ENCODE data around the gene ATP2A3. TPM values are rescaled to one million over a fixed set of nuclear protein-coding genes. Genes with fewer than 3 reads are reported as not detected.

ATP2A3 gene
- total RNA-seq, 1 experiment from 2014 or later, result 4.5 TPM

DNA sequence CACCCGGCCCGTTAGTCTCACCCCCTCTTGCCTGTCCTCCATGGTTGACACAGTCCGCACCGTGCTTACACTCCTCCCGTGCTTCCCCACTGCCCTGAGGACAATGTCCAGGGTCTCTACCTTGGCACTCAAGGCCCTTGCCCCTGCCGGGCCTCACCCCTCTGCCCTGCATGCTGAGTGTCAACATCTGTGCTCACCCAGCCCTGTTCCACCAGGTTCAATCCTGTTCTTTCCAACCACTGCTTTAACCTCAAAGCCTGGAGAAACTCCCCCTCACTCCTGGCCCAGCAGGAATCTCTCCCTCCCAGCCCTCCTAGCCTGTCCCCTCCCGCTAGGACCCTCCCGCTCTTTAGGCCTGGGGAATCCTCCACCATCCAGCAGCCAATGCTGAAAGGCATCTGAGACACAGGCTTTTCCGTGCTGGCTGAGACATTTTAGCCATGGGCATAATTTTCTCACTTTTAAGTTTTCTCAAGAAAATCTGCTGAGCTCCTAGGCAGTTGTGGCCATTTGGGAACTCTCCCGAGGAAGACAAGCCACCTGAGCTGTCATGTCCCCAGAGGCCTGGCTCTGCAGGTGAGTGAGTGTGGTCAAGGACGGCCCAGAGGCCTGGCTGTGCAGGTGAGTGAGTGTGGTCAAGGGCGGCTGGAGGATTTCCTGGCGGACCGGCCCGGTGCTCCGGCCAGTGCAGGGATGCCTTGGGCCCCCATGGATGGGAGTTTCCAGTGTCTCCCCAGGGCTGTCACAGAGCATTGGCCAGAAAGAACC lies 37.2 kb downstream of the ATP2A3 start:
- intact Hi-C loops (cut with micrococcal nuclease; ENCODE audit: unreplicated experiment), result no loop called here
- Mint-ChIP-seq H3K4me3 (ENCODE audit: low read depth, unreplicated experiment) (no peak overlapping the region), H3K9me3 (ENCODE audit: low read depth, unreplicated experiment) (no peaks in the 10 kb centered on the region), H3K36me3 (ENCODE audit: insufficient read depth, unreplicated experiment) (no peaks in the 10 kb centered on the region), H3K27ac (ENCODE audit: unreplicated experiment) (no peak overlapping the region), H3K27me3 (ENCODE audit: unreplicated experiment) (no peaks in the 10 kb centered on the region), H3K4me1 (ENCODE audit: low read depth, unreplicated experiment) (no peaks in the 10 kb centered on the region)
- CTCF ChIA-PET, result interaction anchor here (0.7 kb wide), 1 partner anchor 9 kb away, joined by 4 read pairs; no protein-coding TSS in a partner anchor
- no TSS peak for BruUV-seq (replicated peaks)
- TF ChIP-seq, protein P1, sequence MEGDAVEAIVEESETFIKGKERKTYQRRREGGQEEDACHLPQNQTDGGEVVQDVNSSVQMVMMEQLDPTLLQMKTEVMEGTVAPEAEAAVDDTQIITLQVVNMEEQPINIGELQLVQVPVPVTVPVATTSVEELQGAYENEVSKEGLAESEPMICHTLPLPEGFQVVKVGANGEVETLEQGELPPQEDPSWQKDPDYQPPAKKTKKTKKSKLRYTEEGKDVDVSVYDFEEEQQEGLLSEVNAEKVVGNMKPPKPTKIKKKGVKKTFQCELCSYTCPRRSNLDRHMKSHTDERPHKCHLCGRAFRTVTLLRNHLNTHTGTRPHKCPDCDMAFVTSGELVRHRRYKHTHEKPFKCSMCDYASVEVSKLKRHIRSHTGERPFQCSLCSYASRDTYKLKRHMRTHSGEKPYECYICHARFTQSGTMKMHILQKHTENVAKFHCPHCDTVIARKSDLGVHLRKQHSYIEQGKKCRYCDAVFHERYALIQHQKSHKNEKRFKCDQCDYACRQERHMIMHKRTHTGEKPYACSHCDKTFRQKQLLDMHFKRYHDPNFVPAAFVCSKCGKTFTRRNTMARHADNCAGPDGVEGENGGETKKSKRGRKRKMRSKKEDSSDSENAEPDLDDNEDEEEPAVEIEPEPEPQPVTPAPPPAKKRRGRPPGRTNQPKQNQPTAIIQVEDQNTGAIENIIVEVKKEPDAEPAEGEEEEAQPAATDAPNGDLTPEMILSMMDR (IDR thresholded peaks at IDR 0.05; ENCODE audit: unreplicated experiment), result no peak
- no peak for DNase-seq

DNA sequence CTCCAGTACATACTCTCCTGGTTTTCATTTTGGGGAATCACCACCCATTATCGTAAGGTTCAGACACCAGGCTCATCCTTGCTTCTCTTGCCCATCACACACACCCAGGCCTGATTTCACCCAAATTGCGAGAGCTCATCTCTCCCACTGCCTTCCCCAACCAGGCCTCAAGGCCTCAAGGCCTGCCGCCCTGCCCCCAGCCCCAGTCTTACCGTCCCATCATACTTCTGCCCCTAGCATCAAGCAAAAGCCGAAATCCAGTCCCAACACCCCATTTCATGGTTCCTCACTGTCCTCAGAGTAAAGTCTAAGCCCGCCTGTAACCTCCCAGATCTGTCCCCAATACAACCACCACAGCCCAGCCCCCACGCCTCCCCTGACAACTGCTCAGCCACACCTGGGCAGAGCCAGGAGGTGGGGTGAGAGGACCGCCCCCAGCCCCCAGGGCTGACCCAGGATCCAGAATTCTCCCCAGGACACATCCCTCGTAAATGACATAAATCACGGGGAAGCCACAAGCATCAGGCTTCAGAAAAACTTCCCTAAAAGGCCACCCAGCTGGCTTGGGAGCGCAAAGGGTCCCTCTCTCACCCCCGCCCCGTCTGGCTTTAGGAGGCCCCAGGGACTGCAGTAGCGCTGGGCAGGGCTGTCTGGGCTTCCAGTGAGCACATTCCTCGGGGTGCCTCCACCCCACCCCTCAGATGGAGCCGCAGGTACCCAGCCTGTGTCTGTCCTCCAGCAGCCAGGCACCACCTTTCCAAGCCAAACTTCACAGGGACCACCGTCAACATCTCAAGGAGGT lies 38.4 kb downstream of the ATP2A3 start:
- no peak overlapping the region for H3K4me3 Mint-ChIP-seq (ENCODE audit: low read depth, unreplicated experiment)
- TF ChIP-seq, protein P1 (IDR thresholded peaks at IDR 0.05; ENCODE audit: unreplicated experiment), result no peak
- CTCF ChIA-PET, result no interaction called here
- H3K36me3 Mint-ChIP-seq (ENCODE audit: insufficient read depth, unreplicated experiment), result no peaks in the 10 kb centered on the region
- no TSS peak for BruUV-seq (replicated peaks)
- no peaks in the 10 kb centered on the region for H3K27me3 Mint-ChIP-seq (ENCODE audit: unreplicated experiment)
- H3K27ac Mint-ChIP-seq (ENCODE audit: unreplicated experiment), result no peak overlapping the region
- intact Hi-C loops (cut with micrococcal nuclease; ENCODE audit: unreplicated experiment), result no loop called here
- no peaks in the 10 kb centered on the region for H3K9me3 Mint-ChIP-seq (ENCODE audit: low read depth, unreplicated experiment)
- H3K4me1 Mint-ChIP-seq (ENCODE audit: low read depth, unreplicated experiment), result no peaks in the 10 kb centered on the region
- no peak for DNase-seq

DNA sequence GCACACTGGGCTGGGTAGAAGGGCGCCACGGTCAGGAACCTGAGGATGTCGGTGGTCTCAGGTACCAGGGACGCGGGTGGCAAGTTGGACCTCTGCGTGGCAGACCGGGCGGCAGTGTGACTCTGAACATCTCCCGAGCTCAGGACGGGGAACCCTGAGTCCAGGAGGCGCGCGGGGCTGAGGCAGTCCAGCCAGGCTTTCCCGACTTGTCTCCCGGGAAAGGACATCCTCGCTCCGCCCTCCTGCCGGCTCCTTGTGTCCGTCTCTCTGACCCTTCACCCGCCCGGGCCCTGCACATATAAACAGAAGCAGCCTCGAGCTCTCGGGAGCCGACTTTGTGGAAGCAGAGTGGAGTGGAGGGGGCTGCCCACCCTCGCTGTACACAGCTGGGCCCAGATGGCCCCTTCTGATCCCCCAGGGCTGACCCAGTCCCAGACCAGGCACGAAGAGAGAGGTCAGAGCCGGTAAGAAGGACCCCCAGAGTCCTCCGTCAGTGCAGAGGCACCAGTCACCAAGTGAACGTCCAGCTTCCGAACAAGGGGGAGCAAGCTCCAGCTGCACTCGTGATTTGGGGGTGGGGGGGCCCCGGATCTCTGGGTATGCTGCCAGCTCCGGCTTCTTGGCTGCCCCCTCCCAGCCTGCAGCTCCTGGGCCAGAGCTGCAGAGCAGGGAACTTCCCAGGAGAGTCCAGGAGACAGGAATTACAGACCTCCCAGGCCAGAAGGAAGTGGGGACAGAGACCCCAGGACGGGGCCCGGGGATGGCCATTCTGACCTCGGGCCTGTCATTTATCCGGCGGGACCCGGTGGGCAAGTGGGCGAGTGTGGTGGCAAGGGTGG lies 39.5 kb downstream of the ATP2A3 start:
- intact Hi-C loops (cut with micrococcal nuclease; ENCODE audit: unreplicated experiment), result no loop called here
- Mint-ChIP-seq H3K9me3 (ENCODE audit: low read depth, unreplicated experiment) (no peaks in the 10 kb centered on the region), H3K36me3 (ENCODE audit: insufficient read depth, unreplicated experiment) (no peaks in the 10 kb centered on the region), H3K27me3 (ENCODE audit: unreplicated experiment) (no peaks in the 10 kb centered on the region), H3K27ac (ENCODE audit: unreplicated experiment) (no peak overlapping the region), H3K4me3 (ENCODE audit: low read depth, unreplicated experiment) (no peak overlapping the region), H3K4me1 (ENCODE audit: low read depth, unreplicated experiment) (no peaks in the 10 kb centered on the region)
- CTCF ChIA-PET, result no interaction called here
- no TSS peak for BruUV-seq (replicated peaks)
- TF ChIP-seq, protein P1 (IDR thresholded peaks at IDR 0.05; ENCODE audit: unreplicated experiment), result no peak
- no peak for DNase-seq

DNA sequence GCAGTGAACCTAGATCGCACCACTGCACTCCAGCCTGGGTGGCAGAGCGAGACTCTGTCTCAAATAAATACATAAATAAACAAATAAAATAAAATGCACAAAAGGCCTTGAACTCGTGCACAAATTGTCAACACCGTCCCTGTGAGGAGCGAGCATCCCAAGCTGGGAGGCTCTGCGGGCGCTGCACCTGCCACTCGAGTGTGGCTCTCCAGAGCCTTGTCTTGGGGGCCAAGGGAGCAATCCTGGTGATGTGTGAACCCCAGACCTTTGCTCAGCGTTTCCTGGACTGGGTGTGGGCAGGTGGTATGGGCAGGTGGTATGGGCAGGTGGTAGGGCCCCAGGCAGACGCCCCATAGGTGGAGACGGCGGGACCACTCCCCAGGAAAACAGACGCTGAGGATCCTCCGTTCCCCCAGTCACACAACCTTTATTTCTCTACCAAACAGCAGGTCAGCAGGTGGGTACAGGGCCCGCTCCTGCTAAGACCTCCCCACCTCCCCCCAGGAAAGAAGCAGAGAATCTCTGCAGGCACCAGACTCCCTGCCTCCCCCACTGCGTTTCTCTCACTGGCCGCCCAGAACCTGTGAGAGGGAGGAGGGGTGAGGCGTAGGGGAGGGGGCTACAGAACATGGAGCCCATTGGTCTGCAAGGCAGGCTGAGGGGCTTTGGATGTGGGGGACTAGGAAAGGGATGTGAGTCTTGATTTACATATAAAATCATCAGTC lies 40.6 kb downstream of the ATP2A3 start:
- no peaks in the 10 kb centered on the region for H3K27me3 Mint-ChIP-seq (ENCODE audit: unreplicated experiment)

More for the DNA sequence above, 40.6 kb downstream of the ATP2A3 start:
- no peak overlapping the region for H3K27ac Mint-ChIP-seq (ENCODE audit: unreplicated experiment)
- intact Hi-C loops (cut with micrococcal nuclease; ENCODE audit: unreplicated experiment), result no loop called here
- no TSS peak for BruUV-seq (replicated peaks)
- H3K4me1 Mint-ChIP-seq (ENCODE audit: low read depth, unreplicated experiment), result no peaks in the 10 kb centered on the region
- CTCF ChIA-PET, result interaction anchor here (0.6 kb wide), 1 partner anchor 169 kb away, joined by 4 read pairs; no protein-coding TSS in a partner anchor
- H3K36me3 Mint-ChIP-seq (ENCODE audit: insufficient read depth, unreplicated experiment), result no peaks in the 10 kb centered on the region
- TF ChIP-seq, protein P1 (IDR thresholded peaks at IDR 0.05; ENCODE audit: unreplicated experiment), result no peak
- no peak overlapping the region for H3K4me3 Mint-ChIP-seq (ENCODE audit: low read depth, unreplicated experiment)
- no peaks in the 10 kb centered on the region for H3K9me3 Mint-ChIP-seq (ENCODE audit: low read depth, unreplicated experiment)
- DNase-seq, result no peak
